H9 (cell line): ENCODE results near the gene PLA2G2F. TPM values are rescaled to one million over a fixed set of nuclear protein-coding genes. Genes with fewer than 3 reads are reported as not detected.

Experiments
- DNase-seq: peaks from one replicate; pipeline ENCODE4 v3.0.0-alpha.2; 2017
- H2AFZ ChIP-seq: one replicate; pipeline ENCODE4 v1.6.1; 2013; ENCODE audit warnings: mild to moderate bottlenecking, low read length, control low read depth, moderate library complexity
- H2AK5ac ChIP-seq: 2 replicates; pipeline ENCODE4 v1.6.1; 2013; ENCODE audit warnings: low read length, control low read depth, mixed read lengths; ENCODE audit not compliant: insufficient read length
- H2BK120ac ChIP-seq: one replicate; pipeline ENCODE4 v1.6.1; 2013; ENCODE audit warnings: low read depth, mild to moderate bottlenecking, low read length, control low read depth, inconsistent platforms; ENCODE audit not compliant: poor library complexity, severe bottlenecking
- H2BK12ac ChIP-seq: 2 replicates; pipeline ENCODE4 v1.6.1; 2013; ENCODE audit warnings: low read length, control low read depth, mixed read lengths, low read depth; ENCODE audit not compliant: insufficient read length
- H2BK15ac ChIP-seq: 2 replicates; pipeline ENCODE4 v1.6.1; 2013; ENCODE audit warnings: low read depth, low read length, control low read depth
- H2BK20ac ChIP-seq: one replicate; pipeline ENCODE4 v1.6.1; 2013; ENCODE audit warnings: low read depth, mild to moderate bottlenecking, low read length, control low read depth, inconsistent platforms; ENCODE audit not compliant: poor library complexity, severe bottlenecking
- H2BK5ac ChIP-seq: 2 replicates; pipeline ENCODE4 v1.6.1; 2013; ENCODE audit warnings: low read length, control low read depth, mixed read lengths; ENCODE audit not compliant: insufficient read length
- H3K14ac ChIP-seq: 2 replicates; pipeline ENCODE4 v1.6.1; 2013; ENCODE audit warnings: low read length, control low read depth; ENCODE audit not compliant: insufficient read depth
- H3K18ac ChIP-seq: 2 replicates; pipeline ENCODE4 v1.6.1; 2013; ENCODE audit warnings: low read depth, mild to moderate bottlenecking, mixed read lengths, low read length, control low read depth; ENCODE audit not compliant: insufficient read length
- H3K23ac ChIP-seq: 2 replicates; pipeline ENCODE4 v1.6.1; 2013; ENCODE audit warnings: low read length, control low read depth, mixed read lengths, low read depth; ENCODE audit not compliant: insufficient read length
- H3K23me2 ChIP-seq: 2 replicates; pipeline ENCODE4 v1.6.1; 2013; ENCODE audit warnings: low read depth, mild to moderate bottlenecking, mixed read lengths, low read length, control low read depth; ENCODE audit not compliant: insufficient read length, poor library complexity, severe bottlenecking
- H3K27ac ChIP-seq: 2 replicates; pipeline ENCODE4 v1.5.1; 2013; ENCODE audit warnings: low read length, control low read depth, mixed read lengths, low read depth; ENCODE audit not compliant: insufficient read length
- H3K27me3 ChIP-seq: 2 replicates; pipeline ENCODE4 v1.6.1; 2013; ENCODE audit warnings: low read length, control low read depth, inconsistent platforms; ENCODE audit not compliant: insufficient read depth
- H3K4ac ChIP-seq: 2 replicates; pipeline ENCODE4 v1.6.1; 2013; ENCODE audit warnings: low read depth, mild to moderate bottlenecking, control low read depth, inconsistent platforms, low read length, moderate library complexity
- H3K4me1 ChIP-seq: 2 replicates; pipeline ENCODE4 v1.6.1; 2013; ENCODE audit warnings: low read length, control low read depth, inconsistent platforms; ENCODE audit not compliant: insufficient read depth
- H3K4me2 ChIP-seq: 2 replicates; pipeline ENCODE4 v1.6.1; 2013; ENCODE audit warnings: low read length, control low read depth, mixed read lengths; ENCODE audit not compliant: insufficient read length, insufficient read depth
- H3K56ac ChIP-seq: 2 replicates; pipeline ENCODE4 v1.6.1; 2013; ENCODE audit warnings: low read depth, mild to moderate bottlenecking, mixed read lengths, low read length, control low read depth; ENCODE audit not compliant: insufficient read length
- H3K79me1 ChIP-seq: 2 replicates; pipeline ENCODE4 v1.6.1; 2013; ENCODE audit warnings: low read depth, mild to moderate bottlenecking, moderate library complexity, low read length, control low read depth, inconsistent platforms; ENCODE audit not compliant: insufficient read depth, poor library complexity, severe bottlenecking
- H3K79me2 ChIP-seq: 2 replicates; pipeline ENCODE4 v1.6.1; 2013; ENCODE audit warnings: low read length, control low read depth, inconsistent platforms; ENCODE audit not compliant: insufficient read depth
- H3K9ac ChIP-seq: 2 replicates; pipeline ENCODE4 v1.6.1; 2013; ENCODE audit warnings: low read length, control low read depth, mixed read lengths; ENCODE audit not compliant: insufficient read length; ENCODE audit errors: extremely low read depth
- H3K9me3 ChIP-seq: one replicate; pipeline ENCODE4 v1.6.1; 2013; ENCODE audit warnings: low read depth, low read length, inconsistent platforms; ENCODE audit not compliant: control insufficient read depth
- H3T11ph ChIP-seq: one replicate; pipeline ENCODE4 v1.6.1; 2013; ENCODE audit warnings: mild to moderate bottlenecking, low read length, control low read depth, inconsistent platforms
- H4K20me1 ChIP-seq: one replicate; pipeline ENCODE4 v1.6.1; 2013; ENCODE audit not compliant: control insufficient read depth, insufficient read length, insufficient read depth
- H4K5ac ChIP-seq: 2 replicates; pipeline ENCODE4 v1.6.1; 2013; ENCODE audit warnings: low read depth, mild to moderate bottlenecking, mixed read lengths, low read length, control low read depth; ENCODE audit not compliant: insufficient read length
- H4K8ac ChIP-seq: replicated peaks from 2 replicates; pipeline ENCODE4 v1.6.1; 2013; ENCODE audit warnings: low read length, control low read depth, mixed read lengths, low read depth; ENCODE audit not compliant: insufficient read length
- H4K91ac ChIP-seq: 2 replicates; pipeline ENCODE4 v1.6.1; 2013; ENCODE audit warnings: low read depth, mild to moderate bottlenecking, moderate library complexity, mixed read lengths, low read length, control low read depth; ENCODE audit not compliant: insufficient read length
- H3K27ac Mint-ChIP-seq, 3 experiments: 2 replicates in 2 of 3; 3 replicates in 1 of 3; pipeline ENCODE4 v1.8.0; 2020 to 2021; ENCODE audit warnings: mixed read lengths in 3 of 3, mild to moderate bottlenecking in 1 of 3, moderate library complexity in 1 of 3
- H3K27me3 Mint-ChIP-seq: 2 replicates; pipeline ENCODE4 v1.8.0; 2021; ENCODE audit warnings: low read depth, mild to moderate bottlenecking, moderate library complexity, mixed read lengths
- H3K36me3 Mint-ChIP-seq, 3 experiments: 2 replicates in 2 of 3; 3 replicates in 1 of 3; pipeline ENCODE4 v1.8.0; 2020 to 2021; ENCODE audit warnings: low read depth in 3 of 3, mixed read lengths in 3 of 3; ENCODE audit not compliant: insufficient read depth in 1 of 3
- H3K4me1 Mint-ChIP-seq, 2 experiments: 2 replicates each; pipeline ENCODE4 v1.8.0; 2020; ENCODE audit warnings: mixed read lengths in 2 of 2
- H3K4me3 Mint-ChIP-seq, 2 experiments: 2 replicates in 1 of 2; 3 replicates in 1 of 2; pipeline ENCODE4 v1.8.0; 2020 to 2021; ENCODE audit warnings: mild to moderate bottlenecking in 2 of 2, mixed read lengths in 2 of 2, moderate library complexity in 1 of 2
- H3K9me3 Mint-ChIP-seq, 2 experiments: 2 replicates in 1 of 2; 3 replicates in 1 of 2; pipeline ENCODE4 v1.8.0; 2020; ENCODE audit warnings: mild to moderate bottlenecking in 2 of 2, mixed read lengths in 2 of 2, moderate library complexity in 1 of 2
- CTCF ChIP-seq: fragments of 200-600 bp; sonication (generic); conservative IDR thresholded peaks from 3 replicates; pipeline ENCODE4 v1.8.0; 2021; ENCODE audit warnings: antibody characterized with exemption, mild to moderate bottlenecking
- WGBS: extraction: QIAGEN DNeasy Blood & Tissue Kit; methylation state at CpG from one replicate; pipeline ENCODE4 v1.1.7; 2013; ENCODE audit warnings: missing lambda C conversion rate, low lambda C conversion rate, mixed read lengths; ENCODE audit not compliant: insufficient read length; ENCODE audit errors: extremely low coverage; 5-methylcytosine and 5-hydroxymethylcytosine counted together
- total RNA-seq: library from RNA; stranded (reverse); gene quantifications from 2 replicates; pipeline ENCODE4 v1.2.1, GENCODE V29; 2021

PLA2G2F gene
- total RNA-seq, 1 experiment from 2014 or later, result not detected

- H2BK15ac ChIP-seq, result no peak overlapping the region
- H3K79me1 ChIP-seq, result no peaks in the 10 kb centered on the region
- no peak overlapping the region for H3K27ac ChIP-seq
- H2BK120ac ChIP-seq, result no peak overlapping the region
- no peaks in the 10 kb centered on the region for H3K4me1 ChIP-seq
- no peak overlapping the region for H3K9ac ChIP-seq
- no peak overlapping the region for H2BK5ac ChIP-seq
- H3K4ac ChIP-seq, result no peak overlapping the region
- no peak overlapping the region for H3K4me2 ChIP-seq
- no peak overlapping the region for H4K91ac ChIP-seq
- peaks cover 46 to 53% of the 10 kb centered on the region in 2 experiments for H3K9me3 Mint-ChIP-seq
- no peak overlapping the region for H2AFZ ChIP-seq
- H2AK5ac ChIP-seq, result no peak overlapping the region
- no peaks in the 10 kb centered on the region for H3K27me3 ChIP-seq
- peaks cover 7 to 24% (median 23%) of the 10 kb centered on the region in 3 experiments for H3K36me3 Mint-ChIP-seq
- peaks cover 37% of the 10 kb centered on the region for H3K9me3 ChIP-seq
- H3K14ac ChIP-seq, result no peak overlapping the region
- H4K5ac ChIP-seq, result no peak overlapping the region
- no peak overlapping the region for H2BK20ac ChIP-seq
- H2BK12ac ChIP-seq, result no peak overlapping the region
- no peak for DNase-seq
- H4K8ac ChIP-seq, result no peak overlapping the region
- H3K4me3 Mint-ChIP-seq, result no peak overlapping the region
- no peaks in the 10 kb centered on the region for H3K79me2 ChIP-seq
- H3K23me2 ChIP-seq, result no peaks in the 10 kb centered on the region
- no CpG with 5 or more reads among the region's 7 CpGs for WGBS
- no peak overlapping the region for H3T11ph ChIP-seq
- TF ChIP-seq CTCF, result no peak
- H3K27ac Mint-ChIP-seq, result no peak overlapping the region
- H3K56ac ChIP-seq, result no peak overlapping the region
- no peak overlapping the region for H3K18ac ChIP-seq
- no peaks in the 10 kb centered on the region for H4K20me1 ChIP-seq
- H3K27me3 Mint-ChIP-seq, result peaks cover 28% of the 10 kb centered on the region
- H3K4me1 Mint-ChIP-seq, result peaks cover 0 to 2% of the 10 kb centered on the region in 2 experiments; a peak in 1 of 4 replicates
- H3K23ac ChIP-seq, result no peak overlapping the region
Measured at GRCh38 chr1:20096840-20097447, 42.2 kb upstream of the PLA2G2F start.
